ENCODE data around the gene CABLES1. TPM values are rescaled to one million over a fixed set of nuclear protein-coding genes. Genes with fewer than 3 reads are reported as not detected.
"Not testable (repeated sequence)": the region's sequence is repeated elsewhere in the genome, so short reads cannot be mapped to it uniquely, and the experiment has no call there.

CABLES1 gene
- total and polyA plus RNA-seq, 4 donors = 9.9 to 25.7 (median 11.4) TPM

GRCh38 chr18:23284629-23285028 is 149.3 kb downstream of the CABLES1 start:
- Histone ChIP-seq H3K27me3 (ENCODE audit: control insufficient read depth in 1 of 2, insufficient read depth in 2 of 2, low read length in 1 of 2) (no peaks in the 10 kb centered on the region), H3K36me3 (ENCODE audit: control insufficient read depth in 1 of 2, insufficient read depth in 2 of 2, low read length in 1 of 2) (no peaks in the 10 kb centered on the region), H3K9me3 (ENCODE audit: control insufficient read depth, low read length) (no peaks in the 10 kb centered on the region), H3K4me1 (ENCODE audit: control insufficient read depth in 1 of 2, insufficient read depth in 2 of 2, low read length in 2 of 2) (no peaks in the 10 kb centered on the region), H3K27ac (ENCODE audit: low read depth in 1 of 2, low read length in 2 of 2) (no peak overlapping the region), H3K4me3 (ENCODE audit: low read length in 2 of 2) (no peak overlapping the region)
- intact Hi-C loops (cut with DNase I) = no loop called here
- 95 to 98% methylated on average over 2 of the region's 2 CpGs for WGBS, 2 donors
- DNase-seq (no peak), ATAC-seq (ENCODE audit: low FRiP score) (no peak)

- WGBS, 2 donors = 85 to 88% methylated on average over 12 of the region's 12 CpGs
- H3K4me3 ChIP-seq (ENCODE audit: low read length in 2 of 2); intact Hi-C loops (cut with DNase I); H3K27me3 ChIP-seq (ENCODE audit: control insufficient read depth in 1 of 2, insufficient read depth in 2 of 2, low read length in 1 of 2); H3K36me3 ChIP-seq (ENCODE audit: control insufficient read depth in 1 of 2, insufficient read depth in 2 of 2, low read length in 1 of 2); H3K27ac ChIP-seq (ENCODE audit: low read depth in 1 of 2, low read length in 2 of 2); ATAC-seq (ENCODE audit: low FRiP score); H3K4me1 ChIP-seq (ENCODE audit: control insufficient read depth in 1 of 2, insufficient read depth in 2 of 2, low read length in 2 of 2); H3K9me3 ChIP-seq (ENCODE audit: control insufficient read depth, low read length); DNase-seq: not testable (repeated sequence)
Observed at GRCh38 chr18:23285581-23285980, 150.3 kb downstream of the CABLES1 start.

DNA sequence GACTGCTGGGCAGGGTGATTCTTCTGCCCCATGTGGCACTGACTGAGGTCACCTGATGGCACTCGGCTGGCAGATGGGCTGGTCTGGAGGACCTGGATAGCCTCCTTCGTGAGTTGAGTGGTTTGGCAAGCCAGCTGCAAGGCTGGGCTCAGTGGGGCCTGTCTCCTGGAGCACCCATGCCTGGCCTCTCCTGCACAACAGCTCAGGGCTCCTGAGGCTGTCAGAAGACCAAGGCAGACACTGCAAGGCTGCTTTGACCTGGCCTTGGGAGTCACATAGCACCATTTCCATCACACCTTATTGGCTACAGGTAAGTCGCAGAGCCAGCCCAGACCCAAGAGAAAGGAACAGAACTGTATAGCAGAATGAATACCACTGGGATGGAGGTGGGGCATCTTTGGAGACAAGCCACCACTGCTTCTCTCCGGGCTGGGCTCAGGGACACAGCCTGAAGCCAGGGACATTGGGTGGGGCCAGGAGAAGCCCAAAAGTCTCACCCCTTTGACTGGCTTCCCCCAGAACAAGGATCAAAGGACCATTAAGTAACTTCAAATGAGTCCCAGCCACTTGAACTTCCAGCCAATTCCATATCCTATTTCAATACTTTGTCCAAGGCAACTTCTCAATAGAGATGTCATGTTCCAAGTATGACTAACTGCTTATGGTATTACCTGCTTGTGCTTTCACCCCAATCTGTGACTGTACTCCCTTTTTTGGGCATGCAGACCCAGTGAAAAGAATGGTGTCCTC is 156.3 kb downstream of the CABLES1 start:
- Histone ChIP-seq H3K4me3 (ENCODE audit: low read length in 2 of 2) (no peak overlapping the region), H3K36me3 (ENCODE audit: control insufficient read depth in 1 of 2, insufficient read depth in 2 of 2, low read length in 1 of 2) (peaks cover 0 to 1% of the 10 kb centered on the region in 2 donors), H3K9me3 (ENCODE audit: control insufficient read depth, low read length) (no peaks in the 10 kb centered on the region), H3K27ac (ENCODE audit: low read depth in 1 of 2, low read length in 2 of 2) (peak overlapping the region in 1 of 2 donors; percentile 17), H3K4me1 (ENCODE audit: control insufficient read depth in 1 of 2, insufficient read depth in 2 of 2, low read length in 2 of 2) (peaks cover 0 to 2% of the 10 kb centered on the region in 2 donors), H3K27me3 (ENCODE audit: control insufficient read depth in 1 of 2, insufficient read depth in 2 of 2, low read length in 1 of 2) (no peaks in the 10 kb centered on the region)
- WGBS, 2 donors = 36 to 44% methylated on average over 4 of the region's 4 CpGs
- intact Hi-C loops (cut with DNase I) = no loop called here
- ATAC-seq (ENCODE audit: low FRiP score) (peak; percentile 50), DNase-seq (no peak)

DNA sequence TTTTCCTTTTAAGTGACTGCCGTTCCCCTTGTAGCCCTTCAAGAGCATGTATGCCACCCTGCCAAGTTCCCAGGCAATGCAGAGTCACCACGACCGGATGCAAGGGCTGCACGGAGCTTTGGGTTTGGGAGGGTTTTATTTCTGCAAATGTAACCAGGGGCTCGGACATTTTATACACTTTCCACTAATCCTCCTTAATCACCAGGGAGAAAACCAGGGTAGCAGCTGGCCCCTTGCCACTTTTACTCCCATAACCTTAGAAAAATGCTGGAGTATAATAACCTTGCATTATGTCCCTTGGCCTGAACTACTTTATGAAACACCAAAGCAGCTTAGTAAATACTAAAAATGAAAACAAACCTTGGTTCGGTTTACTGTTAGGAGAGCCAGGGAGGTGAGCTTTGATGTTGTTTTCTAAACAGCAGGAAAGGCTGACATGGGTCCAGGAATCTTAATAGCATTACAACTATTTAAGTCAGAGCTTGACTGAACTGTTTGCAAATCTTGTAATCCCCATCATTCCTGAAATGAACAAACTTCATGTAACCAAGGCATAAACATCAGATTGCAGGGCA is 165.0 kb downstream of the CABLES1 start:
- ATAC-seq (ENCODE audit: low FRiP score) (no peak), DNase-seq (peak in 1 of 2 donors; percentile 59)
- intact Hi-C loops (cut with DNase I) = no loop called here
- H3K9me3 ChIP-seq (ENCODE audit: control insufficient read depth, low read length) = no peaks in the 10 kb centered on the region
- no peak overlapping the region for H3K4me3 ChIP-seq (ENCODE audit: low read length in 2 of 2)
- H3K36me3 ChIP-seq (ENCODE audit: control insufficient read depth in 1 of 2, insufficient read depth in 2 of 2, low read length in 1 of 2) = no peaks in the 10 kb centered on the region
- no peaks in the 10 kb centered on the region for H3K4me1 ChIP-seq (ENCODE audit: control insufficient read depth in 1 of 2, insufficient read depth in 2 of 2, low read length in 2 of 2)
- no peaks in the 10 kb centered on the region for H3K27me3 ChIP-seq (ENCODE audit: control insufficient read depth in 1 of 2, insufficient read depth in 2 of 2, low read length in 1 of 2)
- peak overlapping the region; percentile 7 to 34 for H3K27ac ChIP-seq (ENCODE audit: low read depth in 1 of 2, low read length in 2 of 2)
- WGBS, 2 donors = 6 to 13% methylated on average over 6 of the region's 6 CpGs

- intact Hi-C loops (cut with DNase I) = no loop called here
Observed at GRCh38 chr18:23301972-23302371, 166.7 kb downstream of the CABLES1 start.

DNA sequence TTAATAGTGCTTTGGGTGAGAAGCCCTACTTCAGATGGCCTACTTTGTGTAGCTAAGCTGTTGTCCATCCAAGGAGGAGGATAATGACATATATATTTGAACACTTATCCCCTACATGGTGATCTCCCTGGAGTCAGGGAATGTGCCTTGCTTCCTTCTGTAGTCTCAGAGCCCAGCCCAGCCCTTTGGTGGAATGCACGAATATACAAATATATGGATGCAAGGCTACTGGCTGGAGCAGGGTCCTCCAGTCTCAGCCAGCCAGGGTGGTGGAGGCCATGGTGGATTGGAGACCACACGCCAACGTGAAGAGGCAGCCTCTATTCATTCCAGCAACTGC is 167.2 kb downstream of the CABLES1 start:
- no peaks in the 10 kb centered on the region for H3K9me3 ChIP-seq (ENCODE audit: control insufficient read depth, low read length)
- no peaks in the 10 kb centered on the region for H3K36me3 ChIP-seq (ENCODE audit: control insufficient read depth in 1 of 2, insufficient read depth in 2 of 2, low read length in 1 of 2)
- H3K4me1 ChIP-seq (ENCODE audit: control insufficient read depth in 1 of 2, insufficient read depth in 2 of 2, low read length in 2 of 2) = no peaks in the 10 kb centered on the region
- H3K4me3 ChIP-seq (ENCODE audit: low read length in 2 of 2) = no peak overlapping the region
- H3K27ac ChIP-seq (ENCODE audit: low read depth in 1 of 2, low read length in 2 of 2) = no peak overlapping the region
- intact Hi-C loops (cut with DNase I) = no loop called here
- no peaks in the 10 kb centered on the region for H3K27me3 ChIP-seq (ENCODE audit: control insufficient read depth in 1 of 2, insufficient read depth in 2 of 2, low read length in 1 of 2)
- 93 to 97% methylated on average over 3 of the region's 3 CpGs for WGBS, 2 donors
- ATAC-seq (ENCODE audit: low FRiP score) (no peak), DNase-seq (no peak)

More at GRCh38 chr18:23301972-23302371, 166.7 kb downstream of the CABLES1 start:
- Histone ChIP-seq H3K27me3 (ENCODE audit: control insufficient read depth in 1 of 2, insufficient read depth in 2 of 2, low read length in 1 of 2) (no peaks in the 10 kb centered on the region), H3K27ac (ENCODE audit: low read depth in 1 of 2, low read length in 2 of 2) (no peak overlapping the region), H3K9me3 (ENCODE audit: control insufficient read depth, low read length) (no peaks in the 10 kb centered on the region), H3K4me3 (ENCODE audit: low read length in 2 of 2) (no peak overlapping the region), H3K4me1 (ENCODE audit: control insufficient read depth in 1 of 2, insufficient read depth in 2 of 2, low read length in 2 of 2) (no peaks in the 10 kb centered on the region), H3K36me3 (ENCODE audit: control insufficient read depth in 1 of 2, insufficient read depth in 2 of 2, low read length in 1 of 2) (no peaks in the 10 kb centered on the region)
- ATAC-seq (ENCODE audit: low FRiP score) = no peak
- 95% methylated on average over 5 of the region's 5 CpGs for WGBS, 2 donors
- no peak for DNase-seq

GRCh38 chr18:23302851-23303527 is 167.7 kb downstream of the CABLES1 start:
- no peak for ATAC-seq (ENCODE audit: low FRiP score)
- no peak for DNase-seq
- no peak overlapping the region for H3K4me3 ChIP-seq (ENCODE audit: low read length in 2 of 2)
- intact Hi-C loops (cut with DNase I) = no loop called here
- no peaks in the 10 kb centered on the region for H3K36me3 ChIP-seq (ENCODE audit: control insufficient read depth in 1 of 2, insufficient read depth in 2 of 2, low read length in 1 of 2)
- peak overlapping the region in 1 of 2 donors; percentile 60 for H3K27ac ChIP-seq (ENCODE audit: low read depth in 1 of 2, low read length in 2 of 2)
- H3K27me3 ChIP-seq (ENCODE audit: control insufficient read depth in 1 of 2, insufficient read depth in 2 of 2, low read length in 1 of 2) = no peaks in the 10 kb centered on the region
- H3K9me3 ChIP-seq (ENCODE audit: control insufficient read depth, low read length) = no peaks in the 10 kb centered on the region
- no peaks in the 10 kb centered on the region for H3K4me1 ChIP-seq (ENCODE audit: control insufficient read depth in 1 of 2, insufficient read depth in 2 of 2, low read length in 2 of 2)
- 72 to 80% methylated on average over 8 of the region's 8 CpGs for WGBS, 2 donors

- no peaks in the 10 kb centered on the region for H3K27me3 ChIP-seq (ENCODE audit: control insufficient read depth in 1 of 2, insufficient read depth in 2 of 2, low read length in 1 of 2)
- peak overlapping the region in 1 of 2 donors; percentile 17 for H3K27ac ChIP-seq (ENCODE audit: low read depth in 1 of 2, low read length in 2 of 2)
- no peak for DNase-seq
Observed at GRCh38 chr18:23306822-23307221, 171.5 kb downstream of the CABLES1 start.

More at GRCh38 chr18:23306822-23307221, 171.5 kb downstream of the CABLES1 start:
- H3K4me3 ChIP-seq (ENCODE audit: low read length in 2 of 2) = no peak overlapping the region
- WGBS, 2 donors = 14 to 17% methylated on average over 6 of the region's 6 CpGs
- intact Hi-C loops (cut with DNase I) = loop anchor here in 1 of 2 donors (5.0 kb wide), 1 partner anchor 45 kb away; no protein-coding TSS in a partner anchor
- no peak for ATAC-seq (ENCODE audit: low FRiP score)
- no peaks in the 10 kb centered on the region for H3K9me3 ChIP-seq (ENCODE audit: control insufficient read depth, low read length)
- H3K36me3 ChIP-seq (ENCODE audit: control insufficient read depth in 1 of 2, insufficient read depth in 2 of 2, low read length in 1 of 2) = no peaks in the 10 kb centered on the region
- H3K4me1 ChIP-seq (ENCODE audit: control insufficient read depth in 1 of 2, insufficient read depth in 2 of 2, low read length in 2 of 2) = no peaks in the 10 kb centered on the region
